Peyer's patch (tissue), 4 donors: ENCODE measurements around the gene ARL8A. TPM values are rescaled to one million over a fixed set of nuclear protein-coding genes. Genes with fewer than 3 reads are reported as not detected.

Experiments used
- DNase-seq, 3 donors: peaks; one replicate each; pipeline ENCODE4 v3.0.0-alpha.2; 2017 to 2019
- H3K27ac ChIP-seq, 4 donors: fragments of 200-600 bp; sonication (generic); one replicate each; pipeline ENCODE4 v1.5.1; 2016 to 2019
- H3K27me3 ChIP-seq, 2 donors: fragments of 200-600 bp; sonication (generic); one replicate each; pipeline ENCODE4 v1.5.1; 2019
- H3K36me3 ChIP-seq, 3 donors: fragments of 200-600 bp; sonication (generic); one replicate each; pipeline ENCODE4 v1.5.1; 2016 to 2019
- H3K4me1 ChIP-seq, 4 donors: fragments of 200-600 bp; sonication (generic); one replicate each; pipeline ENCODE4 v1.5.1; 2016 to 2019
- H3K4me3 ChIP-seq, 4 donors: fragments of 200-600 bp; sonication (generic); 1 replicate in 3 of 4; 2 replicates in 1 of 4; pipeline ENCODE4 v1.5.1; 2016 to 2019; ENCODE audit warnings: mild to moderate bottlenecking in 1 of 4
- H3K9me3 ChIP-seq, 4 donors: fragments of 200-600 bp; sonication (generic); one replicate each; pipeline ENCODE4 v1.5.1; 2016 to 2019; ENCODE audit warnings: mild to moderate bottlenecking in 1 of 4
- POLR2A ChIP-seq, 2 donors: fragments of 450-650 bp; IDR thresholded peaks; one replicate each; pipeline ENCODE4 v1.5.1; 2017; ENCODE audit warnings: antibody characterized with exemption in 2 of 2, mild to moderate bottlenecking in 2 of 2, moderate library complexity in 2 of 2
- total RNA-seq, 4 donors: library from RNA; depleted of rRNA; stranded (reverse); fragments of >200 nt; gene quantifications; one replicate each; pipeline ENCODE4 v1.1.0, GENCODE V29; 2016
- TF ChIP-seq, protein P1 (sequence below), 6 experiments: fragments of 450-650 bp in 4 of 6; fragments of 200-600 bp in 2 of 6; sonication (generic) in 1 of 6; IDR thresholded peaks; one replicate each; pipeline ENCODE4 v1.5.1; 2017 to 2019; ENCODE audit warnings: antibody characterized with exemption in 6 of 6, mild to moderate bottlenecking in 3 of 6, moderate library complexity in 1 of 6

ARL8A gene
- total RNA-seq, 4 donors from 2014 or later, result 25.7 to 37.1 (median 36.0) TPM

DNA sequence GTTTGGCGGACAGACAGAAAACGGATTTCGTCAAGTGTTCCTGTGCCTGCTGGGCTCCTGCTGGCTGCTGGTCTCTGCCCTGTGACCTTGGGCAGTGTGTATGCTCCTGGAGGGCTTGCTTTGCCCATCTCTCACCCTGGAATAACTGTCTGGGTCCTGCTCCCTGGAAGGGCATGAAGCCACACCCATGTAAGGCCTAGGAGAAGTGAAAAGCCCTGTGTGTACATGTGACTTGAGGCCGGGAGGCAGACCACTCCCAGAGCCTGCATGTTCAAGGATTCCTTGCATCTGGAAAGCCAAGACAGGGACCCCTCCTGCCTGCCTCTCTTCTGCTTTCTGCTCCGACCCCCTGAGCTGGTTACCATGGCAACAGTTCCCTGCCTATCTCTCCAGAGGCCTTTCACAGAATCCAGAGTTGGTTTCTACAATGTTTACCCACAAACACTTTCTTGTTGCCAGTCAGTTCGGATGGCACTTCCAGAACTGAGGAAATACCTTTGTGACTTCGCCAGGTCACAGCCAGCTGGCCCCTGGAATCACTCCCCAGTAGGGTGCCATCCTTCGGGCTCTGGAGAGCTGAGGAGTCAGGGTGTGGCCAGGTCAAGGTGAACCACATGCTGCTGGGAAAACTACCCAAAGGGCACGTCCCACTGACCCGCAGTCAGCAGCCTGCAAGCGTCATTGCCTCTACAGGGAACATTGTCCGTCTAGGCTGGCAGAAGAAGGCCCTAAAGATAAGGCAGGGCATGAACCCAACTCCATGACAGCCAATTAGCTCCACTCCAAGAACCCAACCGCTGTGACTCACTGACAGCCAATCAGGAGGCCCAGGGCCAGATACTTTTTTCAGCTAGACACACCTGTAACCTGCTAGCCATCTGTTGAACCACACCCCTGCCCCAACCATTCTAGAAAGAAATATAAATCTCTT is 36.5 kb downstream of the ARL8A start:
- Histone ChIP-seq H3K4me3 (no peak overlapping the region), H3K9me3 (no peaks in the 10 kb centered on the region), H3K4me1 (peaks cover 0 to 41% (median 2%) of the 10 kb centered on the region in 4 donors), H3K27me3 (no peaks in the 10 kb centered on the region), H3K36me3 (no peaks in the 10 kb centered on the region), H3K27ac (peak overlapping the region in 3 of 4 donors; percentile 88 to 98 (median 95))
- TF ChIP-seq, protein P1, sequence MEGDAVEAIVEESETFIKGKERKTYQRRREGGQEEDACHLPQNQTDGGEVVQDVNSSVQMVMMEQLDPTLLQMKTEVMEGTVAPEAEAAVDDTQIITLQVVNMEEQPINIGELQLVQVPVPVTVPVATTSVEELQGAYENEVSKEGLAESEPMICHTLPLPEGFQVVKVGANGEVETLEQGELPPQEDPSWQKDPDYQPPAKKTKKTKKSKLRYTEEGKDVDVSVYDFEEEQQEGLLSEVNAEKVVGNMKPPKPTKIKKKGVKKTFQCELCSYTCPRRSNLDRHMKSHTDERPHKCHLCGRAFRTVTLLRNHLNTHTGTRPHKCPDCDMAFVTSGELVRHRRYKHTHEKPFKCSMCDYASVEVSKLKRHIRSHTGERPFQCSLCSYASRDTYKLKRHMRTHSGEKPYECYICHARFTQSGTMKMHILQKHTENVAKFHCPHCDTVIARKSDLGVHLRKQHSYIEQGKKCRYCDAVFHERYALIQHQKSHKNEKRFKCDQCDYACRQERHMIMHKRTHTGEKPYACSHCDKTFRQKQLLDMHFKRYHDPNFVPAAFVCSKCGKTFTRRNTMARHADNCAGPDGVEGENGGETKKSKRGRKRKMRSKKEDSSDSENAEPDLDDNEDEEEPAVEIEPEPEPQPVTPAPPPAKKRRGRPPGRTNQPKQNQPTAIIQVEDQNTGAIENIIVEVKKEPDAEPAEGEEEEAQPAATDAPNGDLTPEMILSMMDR (IDR thresholded peaks at IDR 0.05), result no peak
- TF ChIP-seq POLR2A (IDR thresholded peaks at IDR 0.05), result peak; percentile 34 to 63
- peak in 2 of 3 donors; percentile 89 to 90 for DNase-seq

DNA sequence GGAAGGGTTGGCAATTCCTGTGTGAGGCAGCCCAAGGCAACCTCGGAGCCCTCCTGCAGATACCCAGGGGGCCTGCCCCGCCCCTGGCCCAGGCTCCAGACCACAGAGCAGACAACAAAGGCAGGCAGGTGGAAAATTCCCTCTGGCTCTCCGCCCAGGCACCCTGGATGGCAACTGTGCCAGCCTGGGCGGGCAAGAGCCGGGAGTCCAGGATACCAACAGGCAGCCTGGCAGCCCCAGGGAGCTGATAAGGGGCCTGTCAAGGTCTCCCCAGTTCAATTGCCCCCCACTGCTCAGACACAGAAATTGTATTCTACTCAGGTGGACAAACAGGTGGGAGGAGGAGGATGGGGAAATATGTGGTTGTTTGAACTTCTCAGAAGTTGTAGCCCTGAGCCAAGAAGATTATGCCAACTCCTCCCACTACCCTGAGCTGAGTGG is 37.2 kb downstream of the ARL8A start:
- DNase-seq, result peak in 2 of 3 donors; percentile 75 to 87
- no peak for TF ChIP-seq POLR2A (IDR thresholded peaks at IDR 0.05)
- TF ChIP-seq, protein P1 (IDR thresholded peaks at IDR 0.05), result no peak
- Histone ChIP-seq H3K4me3 (no peak overlapping the region), H3K9me3 (no peaks in the 10 kb centered on the region), H3K4me1 (peaks cover 0 to 37% (median 2%) of the 10 kb centered on the region in 4 donors), H3K27me3 (no peaks in the 10 kb centered on the region), H3K36me3 (no peaks in the 10 kb centered on the region), H3K27ac (peak overlapping the region in 3 of 4 donors; percentile 88 to 98 (median 95))

DNA sequence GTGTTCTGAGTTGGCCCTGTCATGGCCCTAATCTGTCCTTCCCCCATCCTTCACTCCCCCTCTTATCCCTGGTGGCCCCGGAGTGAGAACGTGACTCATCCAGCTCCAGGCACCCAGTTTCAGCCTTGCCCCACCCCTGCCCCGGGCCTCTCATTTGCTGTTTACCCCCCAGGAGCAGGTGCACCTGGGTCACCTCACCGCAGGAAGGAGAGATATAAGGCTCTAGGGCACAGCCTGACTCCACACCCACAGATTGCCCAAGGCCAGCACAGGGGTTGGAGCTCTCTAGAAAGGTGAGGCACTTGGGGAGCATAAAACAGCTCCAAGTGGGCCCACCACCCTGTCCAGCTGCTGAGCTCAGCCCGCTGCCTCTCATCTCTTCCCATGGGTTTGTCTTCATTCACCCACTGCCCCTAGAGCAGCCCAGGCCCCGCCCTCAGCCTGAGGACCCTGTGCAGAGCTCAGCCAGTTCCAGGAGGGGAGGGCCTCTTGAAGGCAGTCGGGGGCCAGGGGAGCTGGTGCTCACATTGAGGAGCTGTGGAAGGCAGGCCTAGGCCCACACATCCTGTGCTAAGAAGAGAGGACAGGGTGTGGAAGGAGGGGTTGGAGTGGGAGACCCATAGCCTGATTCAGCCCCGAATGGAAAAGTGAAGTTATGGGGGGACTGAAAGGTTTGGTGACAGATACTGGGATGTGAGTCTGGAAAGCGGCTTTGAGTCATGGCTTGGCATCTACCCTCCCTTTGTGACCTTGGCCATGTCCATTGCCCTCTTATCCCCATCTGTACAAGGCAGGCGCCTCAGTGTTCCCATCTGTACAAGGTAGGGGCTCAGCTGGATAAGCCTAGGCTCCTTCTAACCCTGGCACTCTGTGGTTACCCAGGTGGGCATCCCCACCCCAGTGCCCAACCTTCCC is 37.9 kb downstream of the ARL8A start:
- peak; percentile 83 to 89 for TF ChIP-seq POLR2A (IDR thresholded peaks at IDR 0.05)
- TF ChIP-seq, protein P1 (IDR thresholded peaks at IDR 0.05), result no peak
- DNase-seq, result peak in 2 of 3 donors; percentile 92 to 93
- Histone ChIP-seq H3K4me1 (peaks cover 0 to 37% (median 2%) of the 10 kb centered on the region in 4 donors), H3K9me3 (no peaks in the 10 kb centered on the region), H3K4me3 (no peak overlapping the region), H3K36me3 (no peaks in the 10 kb centered on the region), H3K27me3 (no peaks in the 10 kb centered on the region), H3K27ac (peak overlapping the region in 3 of 4 donors; percentile 88 to 98 (median 95))

DNA sequence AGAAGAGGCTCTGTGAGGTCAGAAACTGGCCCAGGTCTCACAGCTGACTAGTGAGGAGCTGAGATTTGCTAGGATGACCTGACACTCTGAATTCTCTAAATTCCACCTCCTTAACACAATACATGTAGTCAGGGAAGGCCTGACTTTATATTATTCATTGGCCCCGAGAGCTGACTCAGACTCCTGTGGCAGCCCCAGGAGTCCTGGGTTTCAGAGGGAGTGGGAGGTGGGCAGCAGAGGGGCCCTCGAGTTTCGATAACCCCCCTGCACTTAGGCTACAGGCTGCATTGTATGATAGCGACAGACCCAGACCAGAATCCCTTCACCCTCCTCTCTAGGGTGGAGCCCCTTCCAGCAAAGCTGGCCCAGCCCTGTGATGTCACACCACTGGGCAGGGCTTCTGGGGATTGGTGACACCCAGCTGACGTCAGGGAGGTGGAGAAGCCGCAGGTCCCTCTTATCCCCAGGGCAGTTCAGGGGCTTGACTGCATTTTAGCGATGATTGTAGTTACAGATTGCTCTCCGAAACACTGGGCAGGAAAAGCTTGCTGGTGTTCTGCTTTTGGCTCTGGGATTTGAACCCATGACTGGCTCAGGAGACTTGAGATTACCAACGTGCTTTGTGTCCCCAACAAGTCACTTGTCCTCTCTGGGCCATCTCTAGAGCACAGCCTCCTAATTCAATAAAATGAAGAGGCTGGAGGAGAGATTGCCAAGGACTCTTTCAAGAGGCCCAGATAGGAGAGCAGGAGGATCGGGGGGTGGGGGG is 38.8 kb downstream of the ARL8A start:
- H3K4me1 ChIP-seq, result peaks cover 0 to 34% (median 2%) of the 10 kb centered on the region in 4 donors
- peak overlapping the region in 3 of 4 donors; percentile 88 to 98 (median 95) for H3K27ac ChIP-seq
- TF ChIP-seq, protein P1 (IDR thresholded peaks at IDR 0.05), result no peak
- TF ChIP-seq POLR2A (IDR thresholded peaks at IDR 0.05), result peak; percentile 10 to 82

More for the DNA sequence above, 38.8 kb downstream of the ARL8A start:
- DNase-seq, result peak in 2 of 3 donors; percentile 90 to 91
- Histone ChIP-seq H3K36me3 (no peaks in the 10 kb centered on the region), H3K27me3 (no peaks in the 10 kb centered on the region), H3K9me3 (no peaks in the 10 kb centered on the region), H3K4me3 (no peak overlapping the region)
